Endometrial microvascular endothelial cells (primary cell): ENCODE measurements around the gene MAT1A. TPM values are rescaled to one million over a fixed set of nuclear protein-coding genes. Genes with fewer than 3 reads are reported as not detected.
"Not testable (repeated sequence)": the region's sequence is repeated elsewhere in the genome, so short reads cannot be mapped to it uniquely, and the experiment has no call there.

Experiments used
- in situ Hi-C: cut with HindIII; loops from 2 replicates; pipeline ENCODE4 v1.10.0; 2017; ENCODE audit warnings: low sequenced_read_pairs, low pct_unique_long_range_greater_than_20kb; ENCODE audit errors: inconsistent ontology term
- total RNA-seq: library from RNA; depleted of rRNA; stranded (reverse); fragments of >200 nt; gene quantifications from one replicate; pipeline ENCODE4 v1.2.3, GENCODE V29; 2015; ENCODE audit errors: inconsistent ontology term

Gene MAT1A
- total RNA-seq, 1 donor from 2014 or later: not detected

GRCh38 chr10:80268938-80269588 lies 20.4 kb downstream of the MAT1A start:
- in situ Hi-C loops: no loop called here

- in situ Hi-C loops: no loop called here
These were observed 21.2 kb downstream of the MAT1A start for GRCh38 chr10:80268266-80268665.

DNA sequence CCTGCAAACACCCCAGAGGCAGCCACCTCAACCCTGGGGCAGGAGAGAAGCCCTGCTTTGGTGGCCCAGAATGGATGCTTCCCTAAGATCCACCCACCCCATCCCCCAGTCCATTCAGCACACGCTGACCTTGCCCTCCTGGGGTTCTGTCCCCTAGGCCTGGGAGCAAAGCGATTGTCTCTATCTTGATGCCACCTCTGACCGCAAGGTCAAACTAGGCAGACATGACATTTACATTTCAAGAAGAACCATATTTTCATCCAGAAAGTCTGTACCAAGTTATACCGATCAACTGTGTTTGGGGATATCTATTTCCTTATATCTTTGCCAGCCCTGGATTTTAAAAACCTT lies 23.0 kb downstream of the MAT1A start:
- in situ Hi-C loops: no loop called here

DNA sequence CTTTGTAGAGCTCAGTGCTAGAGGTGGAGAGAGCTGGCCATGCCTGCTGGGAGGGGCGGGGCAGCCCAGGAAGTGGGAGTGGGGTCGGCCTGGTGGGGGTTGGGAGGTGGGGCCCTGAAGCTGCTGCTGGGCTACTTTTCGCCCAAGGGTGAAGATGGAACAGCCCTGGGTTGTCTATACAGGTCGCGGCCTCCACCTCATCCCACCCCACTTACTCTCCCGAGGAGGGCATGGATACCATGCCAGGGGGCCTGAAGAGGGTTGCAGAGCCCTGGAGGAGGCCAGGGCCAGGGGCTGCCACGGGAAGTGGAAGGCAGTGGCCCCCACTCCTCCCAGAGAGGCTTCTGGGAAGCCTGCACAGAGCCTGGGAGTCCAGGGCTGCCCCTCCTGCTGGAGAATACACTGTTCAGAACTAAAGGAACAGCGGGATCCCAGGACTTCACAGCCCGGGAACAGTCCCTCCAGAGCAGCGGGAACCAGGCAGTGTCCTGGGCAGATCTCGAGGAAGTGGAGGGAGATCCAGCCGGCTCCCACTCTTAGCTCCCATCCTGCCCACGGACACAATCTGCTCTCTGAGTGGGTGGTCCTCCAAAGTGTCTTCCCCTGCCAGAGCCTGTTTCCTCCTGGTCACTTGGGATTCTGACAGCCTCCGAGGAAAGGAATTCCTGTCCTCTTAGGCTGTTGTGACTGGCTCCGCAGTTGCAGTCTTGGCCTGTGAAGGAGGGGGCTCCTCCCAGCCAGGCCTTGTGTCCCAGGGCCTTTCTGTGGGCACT lies 23.5 kb downstream of the MAT1A start:
- in situ Hi-C loops: no loop called here

DNA sequence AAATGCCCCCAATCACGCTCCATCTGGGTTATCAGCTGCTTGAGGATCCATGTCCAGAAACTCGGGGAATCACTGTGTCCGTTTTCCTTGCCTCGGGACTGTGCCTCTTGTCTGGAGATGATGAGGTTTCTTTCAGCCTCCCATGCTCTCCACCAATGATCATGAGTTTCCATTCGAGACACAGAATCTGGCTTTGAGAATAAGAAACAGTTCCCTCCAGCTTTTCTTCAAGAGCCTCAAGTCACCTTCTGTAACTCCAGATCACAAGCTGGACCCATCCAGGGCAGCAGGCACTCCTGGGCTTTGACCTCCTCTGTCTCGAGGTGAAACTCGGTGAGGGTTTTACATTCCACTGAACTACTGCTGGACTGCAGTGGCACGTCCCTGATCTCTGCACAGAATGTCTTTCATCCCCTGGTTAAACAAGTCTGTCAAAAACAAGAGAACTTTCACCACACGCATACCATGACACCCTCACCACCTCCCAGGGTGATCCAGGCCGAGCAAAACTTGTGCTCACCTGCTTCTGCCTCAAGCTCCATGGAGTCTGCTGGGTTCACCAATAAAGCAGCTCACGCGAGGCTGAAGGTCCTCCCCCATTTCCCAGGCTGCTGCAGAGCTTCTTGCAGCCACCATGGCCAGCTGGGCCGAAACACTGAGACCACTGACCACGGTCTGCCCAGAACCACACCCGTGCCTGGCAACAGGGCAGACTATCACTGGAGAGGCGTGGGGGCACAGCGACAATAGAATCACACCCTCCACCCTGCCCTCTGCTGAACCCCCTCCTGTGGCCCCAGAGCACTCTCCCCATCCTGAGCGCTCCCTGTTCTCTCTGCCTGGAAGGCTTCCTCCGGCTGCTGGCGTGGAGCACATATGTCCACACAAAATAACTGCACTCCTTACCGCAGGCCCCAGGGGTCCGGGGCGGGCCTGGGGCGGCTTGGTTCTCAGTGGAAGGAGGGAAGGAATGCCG lies 25.1 kb downstream of the MAT1A start:
- in situ Hi-C loops: no loop called here

DNA sequence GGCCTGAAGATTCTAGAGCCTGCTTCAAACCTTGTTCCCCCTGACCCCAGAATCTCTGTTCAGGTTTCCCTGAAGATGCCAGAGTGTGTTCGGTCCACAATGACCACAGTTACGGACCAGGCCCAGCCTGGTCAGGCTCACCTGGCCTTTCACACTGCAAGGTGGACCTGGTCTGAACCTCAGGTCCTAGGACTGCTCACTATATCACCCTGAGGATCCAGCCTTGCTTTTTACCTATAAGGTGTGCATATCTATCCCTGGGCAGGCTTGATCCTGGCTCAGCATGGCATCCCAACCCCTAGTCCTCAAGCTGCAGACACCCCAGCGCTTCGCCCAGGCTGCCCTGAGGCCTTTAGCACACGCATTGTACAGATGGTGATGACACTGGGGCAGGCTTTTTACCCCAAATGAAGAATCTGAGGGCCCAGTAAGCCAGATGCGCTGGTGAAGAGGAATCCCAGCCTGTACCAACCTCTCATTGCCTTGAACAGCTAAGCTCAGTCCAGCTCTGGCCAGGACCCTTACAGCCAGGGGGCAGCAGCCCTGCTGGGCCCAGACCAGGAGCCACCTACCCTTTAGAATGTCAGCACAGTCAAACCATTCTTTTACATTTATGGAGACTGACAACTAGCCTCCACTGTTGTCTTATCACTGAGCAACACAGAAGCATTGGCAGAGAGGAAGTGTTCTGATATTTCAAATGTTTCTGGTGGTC lies 28.0 kb downstream of the MAT1A start:
- in situ Hi-C loops: no loop called here

DNA sequence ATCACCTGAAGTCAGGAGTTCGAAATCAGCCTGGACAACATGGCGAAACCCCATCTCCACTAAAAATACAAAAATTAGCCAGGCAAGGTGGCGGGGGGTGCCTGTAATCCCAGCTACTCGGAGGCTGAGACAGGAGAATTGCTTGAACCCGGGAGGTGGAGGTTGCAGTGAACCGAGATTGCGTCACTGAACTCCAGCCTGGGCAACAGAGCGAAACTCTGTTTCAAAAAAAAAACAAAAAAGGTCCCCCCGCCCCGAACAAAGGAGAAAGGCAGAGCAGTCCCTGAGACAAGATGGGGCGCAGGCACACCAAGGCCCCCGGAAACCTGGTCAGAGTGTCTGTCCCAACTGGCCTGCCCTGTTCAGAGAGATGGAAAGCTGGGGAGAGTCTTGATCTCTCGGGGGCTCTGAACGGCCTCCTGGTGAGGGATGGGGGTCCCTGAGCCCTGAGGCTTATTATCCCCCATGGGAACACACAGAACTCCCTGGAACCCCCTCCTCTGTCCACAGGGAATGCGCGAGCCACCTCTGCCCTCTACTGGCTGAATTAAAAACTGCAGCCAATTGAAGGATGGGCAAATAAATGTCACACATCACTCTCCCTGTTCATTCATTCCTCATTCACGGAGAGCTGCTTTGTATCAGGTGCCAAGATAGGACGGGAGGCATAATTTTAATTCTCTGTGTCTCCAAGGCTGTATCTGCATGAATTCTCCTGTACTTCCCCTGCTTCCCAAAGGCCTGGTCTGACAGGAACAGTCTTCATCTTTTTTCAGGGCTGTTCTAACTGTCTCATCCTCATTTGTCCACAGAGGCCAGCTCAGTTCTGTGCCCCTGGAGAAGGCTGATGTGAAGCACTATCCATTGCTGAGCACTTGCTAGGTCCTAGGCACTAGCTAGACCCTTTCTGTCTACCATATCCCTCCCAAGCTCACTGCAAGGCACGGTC lies 28.9 kb downstream of the MAT1A start:
- in situ Hi-C loops: no loop called here

GRCh38 chr10:80259405-80259871 lies 30.0 kb downstream of the MAT1A start:
- in situ Hi-C loops: no loop called here

DNA sequence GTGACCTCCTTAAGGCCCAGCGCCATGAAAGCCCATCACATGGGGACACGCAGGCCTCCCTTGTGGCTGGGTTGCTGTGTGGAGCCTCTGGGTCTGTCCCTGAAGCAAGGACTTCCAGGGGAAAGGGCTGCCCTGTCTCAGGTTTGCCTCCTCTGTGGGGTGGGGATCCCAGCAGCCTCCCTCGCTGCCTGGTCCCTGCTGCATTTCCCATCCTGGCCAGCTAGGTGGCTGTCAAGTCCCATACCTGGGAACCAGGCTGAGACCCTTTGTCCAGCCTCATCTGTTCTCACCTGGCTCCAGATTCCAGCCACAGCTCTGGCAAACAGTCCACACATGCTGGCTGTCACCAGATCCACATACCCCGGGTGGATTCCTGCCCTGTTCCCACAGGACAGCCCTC lies 32.7 kb downstream of the MAT1A start:
- in situ Hi-C loops: not testable (repeated sequence)

GRCh38 chr10:80254726-80255125 lies 34.7 kb downstream of the MAT1A start:
- in situ Hi-C loops: not testable (repeated sequence)

GRCh38 chr10:80253963-80254271 lies 35.5 kb downstream of the MAT1A start:
- in situ Hi-C loops: not testable (repeated sequence)

GRCh38 chr10:80253266-80253962 lies 36.0 kb downstream of the MAT1A start:
- in situ Hi-C loops: no loop called here

GRCh38 chr10:80252296-80252887 lies 37.1 kb downstream of the MAT1A start:
- in situ Hi-C loops: no loop called here

GRCh38 chr10:80251703-80252280 lies 37.7 kb downstream of the MAT1A start:
- in situ Hi-C loops: not testable (repeated sequence)

DNA sequence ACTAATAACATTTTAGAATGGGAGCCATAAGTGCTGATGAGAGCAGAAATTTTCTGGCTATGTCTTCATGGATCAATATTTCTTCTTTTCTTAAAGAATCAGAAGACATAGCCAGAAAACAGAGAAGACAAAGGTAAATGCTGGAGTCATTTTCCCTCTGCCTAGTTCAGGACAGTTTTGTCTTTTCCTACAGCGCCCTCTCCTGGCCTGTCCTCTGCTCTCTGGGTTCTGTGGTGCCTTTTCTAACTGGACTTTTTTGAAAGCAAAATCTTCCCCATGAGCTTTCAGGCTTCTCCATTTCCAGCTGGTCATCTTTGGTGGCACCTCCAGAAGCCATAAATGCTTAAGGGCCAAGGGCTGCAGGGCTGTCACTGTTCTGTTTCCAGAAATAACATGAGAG lies 39.1 kb downstream of the MAT1A start:
- in situ Hi-C loops: not testable (repeated sequence)

DNA sequence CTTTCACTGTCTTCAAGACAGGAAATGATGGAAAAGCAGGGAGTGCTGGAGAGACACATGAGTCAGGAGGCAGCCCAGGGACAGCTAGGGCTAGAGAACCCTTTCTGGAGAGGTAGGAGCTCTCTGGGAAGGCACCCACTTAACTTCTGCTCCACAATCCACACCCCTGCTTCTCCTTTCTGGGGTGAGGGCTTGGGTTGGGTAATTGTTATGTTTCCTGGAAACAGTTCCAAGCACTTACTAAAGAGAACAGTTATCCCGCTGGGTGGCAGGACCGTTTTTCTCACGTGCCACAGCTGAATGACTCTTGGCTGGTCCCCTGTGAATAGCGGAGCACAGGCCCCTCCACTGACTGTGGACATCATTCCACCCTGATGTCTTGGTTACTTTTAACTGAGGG lies 39.6 kb downstream of the MAT1A start:
- in situ Hi-C loops: not testable (repeated sequence)

DNA sequence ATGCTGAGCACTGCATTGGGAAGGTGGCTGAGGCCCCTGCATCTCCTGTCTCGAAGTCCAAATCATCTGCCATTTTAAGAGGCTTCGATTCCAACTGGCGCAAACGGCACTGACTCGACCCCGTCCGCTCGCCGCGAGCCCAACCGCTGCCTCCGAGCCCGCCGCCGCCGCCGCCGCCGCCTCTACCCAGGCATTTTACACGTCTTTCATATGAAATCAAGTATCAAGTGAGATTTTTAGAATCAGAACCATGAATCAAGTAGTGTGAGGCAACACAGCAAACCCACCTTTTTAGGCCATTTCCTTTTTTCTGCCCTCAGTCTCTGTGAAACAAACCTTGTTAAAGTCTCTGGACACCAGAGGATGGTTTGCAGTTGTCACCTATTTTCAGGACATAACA lies 41.8 kb downstream of the MAT1A start:
- in situ Hi-C loops: not testable (repeated sequence)
